Stimulated activated naive CD8-positive, alpha-beta T cell treated with anti-CD3 and anti-CD28 coated beads, Interleukin-15, Interleukin-2, amounts not matched to agents 100 ng/mL and 50 ng/mL, for 24 hours (primary cell): ENCODE data around the gene TRAM2.
"Not testable (repeated sequence)": the region's sequence is repeated elsewhere in the genome, so short reads cannot be mapped to it uniquely, and the experiment has no call there.

Experiments used
- H3K27ac Mint-ChIP-seq: one replicate; pipeline ENCODE4 v1.8.0; 2021; ENCODE audit warnings: mild to moderate bottlenecking, mixed read lengths
- H3K27me3 Mint-ChIP-seq: one replicate; pipeline ENCODE4 v1.8.0; 2021; ENCODE audit warnings: mixed read lengths
- H3K36me3 Mint-ChIP-seq: one replicate; pipeline ENCODE4 v1.8.0; 2021; ENCODE audit warnings: low read depth, mixed read lengths
- H3K4me1 Mint-ChIP-seq: one replicate; pipeline ENCODE4 v1.8.0; 2021; ENCODE audit warnings: low read depth, mixed read lengths
- H3K4me3 Mint-ChIP-seq: one replicate; pipeline ENCODE4 v1.8.0; 2021; ENCODE audit warnings: mild to moderate bottlenecking, mixed read lengths
- H3K9me3 Mint-ChIP-seq: one replicate; pipeline ENCODE4 v1.8.0; 2021; ENCODE audit warnings: mixed read lengths

The TRAM2 gene

GRCh38 chr6:52498538-52499017 lies 78.3 kb downstream of the TRAM2 start:
- Mint-ChIP-seq H3K4me1 (no peaks in the 10 kb centered on the region), H3K27me3 (no peaks in the 10 kb centered on the region), H3K36me3 (peaks cover 4% of the 10 kb centered on the region), H3K27ac (no peak overlapping the region), H3K9me3 (peaks cover 3% of the 10 kb centered on the region), H3K4me3 (no peak overlapping the region)

- Mint-ChIP-seq H3K27me3 (no peaks in the 10 kb centered on the region), H3K36me3 (peaks cover 4% of the 10 kb centered on the region), H3K27ac (no peak overlapping the region), H3K9me3 (peaks cover 3% of the 10 kb centered on the region), H3K4me1 (no peaks in the 10 kb centered on the region), H3K4me3 (no peak overlapping the region)
These were observed 79.0 kb downstream of the TRAM2 start for GRCh38 chr6:52497652-52498408.

GRCh38 chr6:52496631-52497030 lies 80.2 kb downstream of the TRAM2 start:
- H3K4me3 Mint-ChIP-seq: no peak overlapping the region
- H3K9me3 Mint-ChIP-seq: peaks cover 3% of the 10 kb centered on the region
- H3K4me1 Mint-ChIP-seq: no peaks in the 10 kb centered on the region
- no peak overlapping the region for H3K27ac Mint-ChIP-seq
- no peaks in the 10 kb centered on the region for H3K27me3 Mint-ChIP-seq
- no peaks in the 10 kb centered on the region for H3K36me3 Mint-ChIP-seq

GRCh38 chr6:52495922-52496321 lies 80.9 kb downstream of the TRAM2 start:
- Mint-ChIP-seq H3K4me3 (no peak overlapping the region), H3K9me3 (peaks cover 3% of the 10 kb centered on the region), H3K27ac (no peak overlapping the region), H3K36me3 (no peaks in the 10 kb centered on the region), H3K27me3 (no peaks in the 10 kb centered on the region), H3K4me1 (no peaks in the 10 kb centered on the region)

GRCh38 chr6:52494298-52495072 lies 82.4 kb downstream of the TRAM2 start:
- H3K27me3 Mint-ChIP-seq: no peaks in the 10 kb centered on the region
- H3K4me1 Mint-ChIP-seq: no peaks in the 10 kb centered on the region
- H3K9me3 Mint-ChIP-seq: peaks cover 3% of the 10 kb centered on the region
- no peak overlapping the region for H3K27ac Mint-ChIP-seq
- no peaks in the 10 kb centered on the region for H3K36me3 Mint-ChIP-seq
- H3K4me3 Mint-ChIP-seq: no peak overlapping the region

GRCh38 chr6:52493669-52494068 lies 83.2 kb downstream of the TRAM2 start:
- Mint-ChIP-seq H3K27me3 (no peaks in the 10 kb centered on the region), H3K4me3 (no peak overlapping the region), H3K36me3 (no peaks in the 10 kb centered on the region), H3K4me1 (no peaks in the 10 kb centered on the region), H3K9me3 (peaks cover 3% of the 10 kb centered on the region), H3K27ac (no peak overlapping the region)

GRCh38 chr6:52491203-52492069 lies 85.4 kb downstream of the TRAM2 start:
- Mint-ChIP-seq H3K27me3 (no peaks in the 10 kb centered on the region), H3K27ac (no peak overlapping the region), H3K36me3 (no peaks in the 10 kb centered on the region), H3K9me3 (peaks cover 3% of the 10 kb centered on the region), H3K4me1 (no peaks in the 10 kb centered on the region), H3K4me3 (no peak overlapping the region)

GRCh38 chr6:52489881-52490280 lies 87.0 kb downstream of the TRAM2 start:
- Mint-ChIP-seq H3K27me3 (no peaks in the 10 kb centered on the region), H3K4me1 (no peaks in the 10 kb centered on the region), H3K9me3 (no peaks in the 10 kb centered on the region), H3K27ac (no peak overlapping the region), H3K36me3 (no peaks in the 10 kb centered on the region), H3K4me3 (no peak overlapping the region)

GRCh38 chr6:52483671-52484003 lies 93.2 kb downstream of the TRAM2 start:
- H3K27ac Mint-ChIP-seq: no peak overlapping the region
- no peaks in the 10 kb centered on the region for H3K36me3 Mint-ChIP-seq
- no peaks in the 10 kb centered on the region for H3K4me1 Mint-ChIP-seq
- no peaks in the 10 kb centered on the region for H3K9me3 Mint-ChIP-seq
- H3K27me3 Mint-ChIP-seq: no peaks in the 10 kb centered on the region
- no peak overlapping the region for H3K4me3 Mint-ChIP-seq

- Mint-ChIP-seq H3K27me3 (no peaks in the 10 kb centered on the region), H3K27ac (no peak overlapping the region), H3K4me3 (no peak overlapping the region), H3K36me3 (no peaks in the 10 kb centered on the region), H3K4me1 (no peaks in the 10 kb centered on the region), H3K9me3 (no peaks in the 10 kb centered on the region)
These were observed 93.8 kb downstream of the TRAM2 start for GRCh38 chr6:52482903-52483670.

GRCh38 chr6:52475307-52475706 lies 101.6 kb downstream of the TRAM2 start:
- Mint-ChIP-seq H3K36me3 (no peaks in the 10 kb centered on the region), H3K27me3 (no peaks in the 10 kb centered on the region), H3K4me1 (no peaks in the 10 kb centered on the region), H3K4me3 (no peak overlapping the region), H3K9me3 (no peaks in the 10 kb centered on the region), H3K27ac (no peak overlapping the region)

GRCh38 chr6:52474173-52474572 lies 102.7 kb downstream of the TRAM2 start:
- no peaks in the 10 kb centered on the region for H3K4me1 Mint-ChIP-seq
- no peaks in the 10 kb centered on the region for H3K36me3 Mint-ChIP-seq

GRCh38 chr6:52461194-52461593 lies 115.7 kb downstream of the TRAM2 start:
- not testable (repeated sequence) for H3K36me3 Mint-ChIP-seq, H3K27ac Mint-ChIP-seq, H3K4me1 Mint-ChIP-seq, H3K9me3 Mint-ChIP-seq, H3K4me3 Mint-ChIP-seq, H3K27me3 Mint-ChIP-seq

More at GRCh38 chr6:52474173-52474572, 102.7 kb downstream of the TRAM2 start:
- Mint-ChIP-seq H3K27ac (no peak overlapping the region), H3K27me3 (no peaks in the 10 kb centered on the region), H3K4me3 (no peak overlapping the region), H3K9me3 (no peaks in the 10 kb centered on the region)

- Mint-ChIP-seq H3K27me3 (no peaks in the 10 kb centered on the region), H3K4me1 (no peaks in the 10 kb centered on the region), H3K36me3 (peaks cover 3% of the 10 kb centered on the region), H3K27ac (no peak overlapping the region), H3K4me3 (no peak overlapping the region), H3K9me3 (peaks cover 4% of the 10 kb centered on the region)
These were observed 119.8 kb downstream of the TRAM2 start for GRCh38 chr6:52457096-52457495.
